DMS53 treated with DMSO at 0.1 percent for 48 hours (cell line): ENCODE results near the gene SLC16A2.

Source experiments
- DNase-seq: peaks from one replicate; lab custom pipeline; 2025; ENCODE audit not compliant: unreplicated experiment; lab: John Stamatoyannopoulos, UW

SLC16A2 gene

DNA sequence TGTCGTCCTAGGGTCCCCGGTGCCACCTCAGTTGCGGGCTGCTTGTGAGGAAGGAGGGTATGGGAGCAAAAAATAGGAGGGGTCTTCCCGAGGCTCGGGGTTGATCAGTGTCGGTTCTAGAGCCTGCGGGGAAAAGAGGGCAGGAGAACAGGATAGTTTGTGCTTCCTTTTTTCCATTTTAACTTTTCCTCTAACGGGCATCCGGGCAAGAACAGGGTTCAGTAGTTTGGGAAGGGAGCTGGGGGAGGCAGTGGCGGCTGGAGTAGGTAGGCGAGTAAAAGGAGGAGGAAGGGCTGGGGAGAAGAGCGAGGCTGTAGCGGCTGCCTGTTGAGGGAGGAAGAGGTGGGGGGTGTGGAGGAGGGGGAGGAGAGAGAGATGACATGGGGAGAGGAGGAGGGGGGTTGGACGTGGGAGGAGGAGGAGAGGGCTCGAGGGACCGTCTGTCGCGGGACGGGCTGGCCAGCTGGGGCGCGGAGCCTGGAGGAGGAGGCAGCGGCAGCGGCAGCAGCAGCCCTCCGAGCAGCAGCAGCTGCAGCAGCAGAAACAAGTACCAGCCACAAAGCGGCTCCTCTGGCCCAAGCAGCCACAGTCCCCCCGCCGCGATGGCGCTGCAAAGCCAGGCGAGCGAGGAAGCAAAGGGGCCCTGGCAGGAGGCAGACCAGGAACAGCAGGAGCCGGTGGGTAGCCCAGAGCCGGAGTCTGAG lies at the start of gene SLC16A2:
Gene SLC16A2 (plus strand): TSS at position 458 of the 704 bp plus-strand sequence. CDS start 145 bp downstream, at position 603.
- DNase-seq: peak; percentile 58

DNA sequence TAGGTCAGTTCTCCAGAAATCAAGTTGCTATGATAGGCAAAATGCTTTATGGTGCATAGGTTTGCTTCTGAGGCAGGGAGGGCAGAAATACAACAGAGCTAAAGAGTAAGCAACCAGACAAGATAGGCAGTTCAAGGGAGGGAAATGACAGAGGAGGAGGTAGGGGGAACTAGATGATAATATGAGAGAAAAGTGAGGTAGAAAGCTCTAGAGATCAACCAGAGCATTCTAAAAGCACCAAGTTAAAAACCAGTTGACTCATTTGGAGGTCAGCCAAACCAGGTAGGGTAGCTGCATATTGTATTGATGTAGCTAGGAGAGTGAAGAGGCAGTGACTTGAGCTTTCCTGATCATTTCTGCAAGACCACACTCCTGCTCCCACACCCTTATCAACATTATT lies 49.0 kb upstream of the SLC16A2 start:
- no peak for DNase-seq

DNA sequence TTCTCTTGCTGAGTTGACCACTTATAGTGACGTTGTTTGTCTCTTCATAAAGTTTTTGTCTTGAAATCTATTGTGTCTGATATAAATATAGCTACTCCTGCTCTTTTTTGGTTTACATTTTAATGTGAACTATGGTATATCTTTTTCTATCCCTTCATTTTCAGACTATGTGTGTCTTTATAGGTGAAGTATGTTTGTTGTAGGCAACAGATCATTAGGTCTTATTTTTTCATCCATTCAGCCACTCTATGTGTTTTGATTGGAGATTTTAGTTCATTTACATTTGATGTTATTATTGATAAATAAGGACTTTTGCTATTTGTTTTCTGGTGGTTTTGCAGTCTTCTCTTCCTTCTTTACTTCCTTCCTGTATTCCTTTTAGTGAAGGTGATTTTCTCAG lies 44.0 kb upstream of the SLC16A2 start:
- no peak for DNase-seq

DNA sequence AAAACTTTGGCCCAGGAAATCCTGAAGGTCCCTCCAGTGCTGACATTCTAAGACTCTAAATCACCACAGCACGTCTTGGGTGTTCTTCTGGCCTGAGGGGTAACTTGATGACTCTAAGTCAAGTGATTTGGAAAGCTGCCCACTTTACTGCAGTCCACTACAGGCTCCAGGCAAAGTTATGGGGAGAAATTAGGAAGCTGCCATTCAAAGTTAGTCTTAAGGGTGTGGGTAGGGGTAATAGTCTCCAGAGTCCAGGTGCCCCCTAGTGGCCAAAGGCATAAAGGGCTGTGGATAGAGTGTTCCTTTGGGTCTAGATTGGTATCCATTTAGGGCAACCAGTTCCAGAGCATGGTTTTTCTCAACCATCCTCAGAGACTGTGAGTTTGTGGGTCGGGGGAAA lies 38.7 kb upstream of the SLC16A2 start:
- peak; percentile 33 for DNase-seq

DNA sequence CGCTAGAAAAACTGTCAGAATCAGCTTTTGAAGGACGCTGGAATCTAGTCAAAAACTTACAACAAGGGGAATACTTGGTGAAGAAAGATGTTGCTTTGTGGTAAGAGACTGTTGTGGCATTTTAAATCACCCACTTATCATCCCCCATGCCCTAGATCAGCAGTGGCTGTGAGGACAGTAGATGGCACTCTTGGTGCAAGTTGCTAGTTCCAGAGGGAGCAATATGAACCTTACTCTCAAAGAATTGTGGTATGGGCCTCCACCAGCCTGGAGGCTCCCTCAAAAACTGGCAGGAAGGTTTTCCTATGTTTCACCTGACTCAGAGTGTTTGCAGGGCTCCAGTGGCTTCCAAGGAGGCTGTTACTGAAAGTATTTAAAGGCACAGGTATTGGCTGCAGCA lies 37.7 kb upstream of the SLC16A2 start:
- DNase-seq: peak; percentile 37

DNA sequence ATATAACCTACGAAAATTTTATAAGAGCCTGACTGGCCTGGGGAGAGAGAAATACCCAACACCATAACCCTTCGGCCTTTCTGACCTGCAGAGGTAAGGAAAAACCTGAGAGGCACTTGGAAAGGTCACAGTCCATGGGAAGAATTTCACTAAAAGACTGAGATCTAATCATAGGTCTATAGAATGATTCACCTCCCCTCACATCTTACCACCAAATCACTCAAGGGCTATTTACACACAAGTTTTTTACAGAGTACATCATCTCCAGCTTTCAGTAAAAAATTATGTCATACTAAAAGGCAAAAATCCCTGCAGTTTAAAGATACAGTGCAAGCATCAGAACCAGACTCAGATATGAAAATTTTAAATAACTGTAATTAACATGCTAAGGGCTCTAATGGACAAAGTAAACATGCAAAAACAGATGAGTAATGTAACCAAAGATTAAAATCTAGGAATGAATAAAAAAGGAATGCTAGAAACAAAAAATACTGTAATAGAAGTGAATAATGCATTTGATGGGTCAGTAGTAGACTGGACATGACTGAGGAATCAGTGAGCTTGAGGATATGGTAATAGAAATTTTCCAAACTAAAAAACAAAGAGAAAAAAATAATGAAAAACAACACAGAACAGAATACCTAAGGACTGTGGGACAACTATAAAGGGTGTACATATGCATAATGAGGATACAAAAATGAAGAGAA lies 32.1 kb upstream of the SLC16A2 start:
- no peak for DNase-seq

DNA sequence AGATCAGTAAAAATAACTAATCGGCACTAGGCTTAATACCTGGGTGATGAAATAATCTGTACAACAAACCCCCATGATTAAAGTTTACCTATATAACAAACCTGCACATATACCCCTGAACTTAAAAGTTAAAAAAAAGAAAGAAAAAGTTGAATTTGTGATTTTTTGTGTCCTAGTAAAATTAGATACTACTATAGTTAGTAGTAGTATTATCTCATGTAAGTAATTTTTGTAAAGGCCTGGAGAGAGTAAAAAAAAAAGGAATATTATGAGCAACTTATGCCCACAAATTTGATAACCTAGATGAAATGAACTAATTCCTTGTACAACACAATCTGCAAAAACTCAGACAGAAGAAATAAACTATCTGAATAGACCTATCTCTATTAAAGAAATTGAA lies 25.7 kb upstream of the SLC16A2 start:
- DNase-seq: no peak

DNA sequence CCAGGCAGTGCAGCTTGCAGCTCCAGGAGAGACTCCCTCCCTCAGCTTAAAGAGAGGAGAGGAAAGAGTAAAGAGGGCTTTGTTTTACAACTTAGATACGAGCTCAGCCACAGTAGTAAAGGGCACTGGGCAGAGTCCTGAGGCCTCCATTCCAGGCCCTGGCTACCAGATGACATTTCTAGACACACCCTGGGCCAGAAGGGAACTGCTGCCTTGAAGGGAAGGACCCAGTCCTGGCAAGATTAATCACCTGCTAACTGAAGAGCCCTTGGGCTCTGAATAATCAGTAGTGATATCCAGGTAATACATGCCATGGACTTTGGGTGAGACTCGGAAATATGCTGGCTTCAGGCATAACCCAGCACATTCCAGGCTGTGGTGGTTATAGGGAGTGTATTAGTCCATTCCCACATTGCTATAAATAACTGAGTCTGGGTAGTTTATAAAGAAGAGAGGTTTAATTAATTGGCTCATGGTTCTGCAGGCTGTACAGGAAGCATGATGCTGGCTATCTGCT lies 15.3 kb upstream of the SLC16A2 start:
- no peak for DNase-seq

DNA sequence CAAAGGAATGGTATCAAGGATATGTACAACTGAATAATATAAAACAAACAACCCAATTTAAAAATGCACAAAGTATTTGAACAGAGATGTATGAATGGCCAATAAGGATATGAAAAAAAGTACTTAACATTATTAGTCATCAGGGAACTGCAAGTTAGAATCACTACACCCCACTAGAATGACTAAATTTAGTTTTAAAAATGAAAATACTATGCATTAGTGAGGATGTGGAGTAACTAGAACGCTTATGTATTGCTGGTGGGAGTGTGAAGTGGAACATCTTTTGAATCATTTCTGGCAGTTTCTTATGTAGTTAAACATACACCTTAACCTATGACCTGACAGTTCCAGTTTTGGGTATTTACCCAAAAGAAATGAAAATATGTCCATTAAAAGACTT lies 13.0 kb upstream of the SLC16A2 start:
- DNase-seq: no peak

DNA sequence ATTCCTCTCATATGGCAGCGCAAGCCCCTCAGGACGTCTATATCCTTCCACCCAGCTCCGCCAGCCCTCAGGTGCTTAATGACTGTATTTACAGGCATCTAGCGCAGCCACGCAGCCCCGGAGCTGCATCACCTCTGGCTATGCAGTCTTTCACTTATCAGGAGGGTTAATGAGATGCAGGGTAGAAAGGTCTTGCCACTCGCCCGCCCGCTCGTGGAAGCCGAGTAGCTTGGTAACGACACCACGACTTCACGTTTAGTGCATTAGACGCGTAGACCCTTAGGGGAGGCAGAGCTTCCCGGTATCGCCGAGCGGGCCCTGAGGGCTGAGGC lies 1.5 kb upstream of the SLC16A2 start:
- no peak for DNase-seq

DNA sequence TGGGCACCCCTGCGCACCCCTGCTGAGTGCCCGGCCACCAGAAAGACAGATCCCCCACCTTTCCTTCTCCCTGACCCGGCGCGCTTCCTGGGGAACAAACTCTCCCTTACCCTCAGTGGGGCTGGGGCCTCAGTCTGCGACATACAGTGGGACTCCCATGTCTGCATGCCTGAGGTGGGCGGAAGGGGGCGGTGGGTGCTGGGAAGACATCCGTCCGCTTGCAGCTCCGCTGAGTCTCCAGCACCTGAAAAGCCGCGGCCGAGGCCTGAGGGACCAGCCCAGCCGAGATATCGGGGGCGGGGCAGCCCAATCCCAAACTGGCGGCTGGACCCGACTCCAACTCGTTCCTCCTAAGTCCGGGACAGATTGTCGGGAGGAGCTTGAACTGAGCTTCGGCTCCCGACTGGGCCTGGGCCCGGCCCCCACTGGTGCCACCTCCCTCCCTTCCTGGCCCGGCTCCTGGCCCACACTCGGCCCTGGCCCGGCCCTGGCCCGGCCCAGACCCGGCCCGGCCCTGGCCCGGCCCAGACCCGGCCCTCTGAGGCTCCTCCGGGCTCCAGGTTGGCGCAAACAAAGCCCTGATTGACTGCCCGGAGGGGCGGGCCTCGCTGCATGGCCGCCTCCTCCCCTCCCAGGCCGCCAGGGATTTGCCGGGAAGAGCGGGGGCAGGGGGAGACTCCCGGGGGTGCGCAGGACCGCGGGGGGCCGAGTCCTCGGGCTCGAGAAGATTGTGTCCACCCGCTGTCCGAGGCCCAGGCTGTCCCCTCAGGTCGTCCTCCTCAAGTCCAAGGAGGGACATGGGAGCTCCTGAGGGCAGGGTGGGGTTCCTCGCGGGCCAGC lies 877 bp upstream of the SLC16A2 start:
- DNase-seq: no peak

DNA sequence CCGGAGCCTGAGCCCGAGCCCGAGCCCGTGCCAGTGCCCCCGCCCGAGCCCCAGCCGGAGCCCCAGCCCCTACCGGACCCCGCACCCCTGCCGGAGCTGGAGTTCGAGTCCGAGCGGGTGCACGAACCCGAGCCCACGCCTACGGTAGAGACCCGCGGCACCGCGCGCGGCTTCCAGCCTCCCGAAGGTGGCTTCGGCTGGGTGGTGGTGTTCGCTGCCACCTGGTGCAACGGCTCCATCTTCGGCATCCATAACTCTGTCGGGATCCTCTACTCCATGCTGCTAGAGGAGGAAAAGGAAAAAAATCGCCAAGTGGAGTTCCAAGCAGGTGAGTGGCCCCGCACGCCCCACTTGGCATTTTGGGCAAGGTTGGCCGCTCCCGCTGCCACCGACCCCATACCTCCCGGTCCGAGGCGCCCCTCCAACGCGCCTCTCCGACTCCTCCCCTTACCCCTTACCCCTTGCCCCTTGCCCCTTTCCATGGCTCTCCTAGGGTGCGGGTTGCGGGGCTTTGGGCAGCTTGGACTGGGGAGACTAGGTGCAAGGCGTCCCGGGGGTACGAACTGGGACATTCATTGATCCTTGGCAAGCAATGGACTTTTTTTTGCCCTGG lies 553 bp downstream of the SLC16A2 start:
- DNase-seq: no peak

DNA sequence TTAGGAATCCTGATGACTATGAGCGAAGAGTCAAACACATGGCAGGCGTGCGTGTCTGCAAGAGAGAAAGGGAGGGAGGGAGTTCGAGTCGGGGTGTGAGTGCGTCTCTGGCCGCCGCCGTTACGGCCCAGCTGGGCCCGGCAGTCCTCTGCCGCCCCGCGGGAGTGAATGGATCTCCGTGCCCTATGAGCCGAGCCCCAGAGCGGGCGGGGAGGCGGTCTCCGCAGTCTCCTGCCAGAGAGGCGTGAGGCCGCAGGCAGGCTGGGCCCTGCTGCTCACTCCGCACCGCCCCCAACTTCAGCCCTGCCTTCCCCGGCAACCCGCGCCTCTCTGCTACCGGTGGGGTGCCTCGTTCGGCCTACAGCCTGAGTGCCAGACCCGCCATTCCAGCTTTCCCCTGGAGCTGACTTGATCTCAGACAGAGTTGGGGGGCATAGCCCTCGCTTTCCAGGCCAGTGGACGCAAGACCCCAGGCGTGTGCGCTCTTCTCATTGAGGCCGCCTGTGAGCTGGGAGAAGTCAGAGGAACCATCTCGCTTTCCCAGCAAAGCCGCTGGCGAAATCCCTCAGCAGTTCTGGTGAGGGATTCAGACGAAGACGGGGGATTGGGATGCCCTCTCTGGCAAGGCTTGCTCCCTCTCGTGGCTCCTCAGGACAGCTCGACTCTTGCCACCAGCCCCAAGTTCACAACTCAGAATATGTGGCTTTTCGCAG lies 1.4 kb downstream of the SLC16A2 start:
- DNase-seq: no peak

DNA sequence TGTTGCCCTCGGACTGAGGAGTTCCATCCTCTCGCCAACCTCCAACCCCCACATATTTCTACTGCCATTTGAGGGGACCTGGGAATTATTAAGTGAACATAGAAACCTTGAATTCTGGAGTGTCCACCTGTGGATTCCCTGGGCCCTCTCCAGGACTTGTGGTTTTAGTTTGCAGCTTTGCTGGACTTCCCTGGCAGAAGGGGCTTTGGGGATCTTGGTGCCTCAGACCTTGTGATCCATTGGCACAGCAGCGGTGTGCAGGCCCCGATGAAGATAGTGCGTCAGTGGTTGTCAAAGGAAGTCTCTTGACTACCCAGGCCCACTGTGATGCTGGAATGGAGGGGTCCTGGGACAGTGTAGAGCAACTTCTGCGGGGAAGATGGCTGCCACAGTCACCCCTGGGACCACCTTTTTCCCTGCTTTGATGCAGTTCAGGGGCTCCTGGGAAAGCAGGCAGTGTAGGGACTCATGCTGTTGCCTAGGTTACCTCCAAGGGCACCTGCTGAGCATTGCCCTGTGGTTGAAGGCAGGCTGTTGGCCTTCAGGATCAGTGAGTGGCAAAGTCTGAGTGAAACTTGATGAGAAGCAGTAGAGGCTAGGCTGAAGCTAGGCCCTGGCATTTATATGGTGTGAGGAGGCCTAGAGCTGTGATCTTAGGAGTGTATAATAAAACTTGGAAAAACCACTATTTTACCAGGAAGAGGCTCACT lies 2.2 kb downstream of the SLC16A2 start:
- DNase-seq: no peak

DNA sequence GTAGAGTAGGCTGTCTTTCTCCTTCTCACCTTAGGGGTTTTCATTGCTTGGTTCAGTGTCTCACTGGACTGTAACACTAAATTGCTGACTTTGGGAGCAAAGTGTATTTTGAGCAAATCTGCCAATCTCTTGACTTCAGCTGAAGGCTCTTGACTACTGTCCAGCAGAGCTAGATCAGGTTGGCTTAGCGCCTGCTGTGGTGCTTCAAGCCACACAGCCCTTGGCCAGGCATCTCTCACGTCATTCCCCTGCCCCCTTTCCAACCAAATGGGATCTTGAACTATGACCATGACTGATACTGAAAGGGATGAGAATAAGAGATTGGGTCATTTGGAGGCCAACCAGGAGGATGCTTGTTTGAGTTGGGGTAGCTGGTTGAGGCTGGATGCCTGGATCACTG lies 4.8 kb downstream of the SLC16A2 start:
- DNase-seq: no peak

DNA sequence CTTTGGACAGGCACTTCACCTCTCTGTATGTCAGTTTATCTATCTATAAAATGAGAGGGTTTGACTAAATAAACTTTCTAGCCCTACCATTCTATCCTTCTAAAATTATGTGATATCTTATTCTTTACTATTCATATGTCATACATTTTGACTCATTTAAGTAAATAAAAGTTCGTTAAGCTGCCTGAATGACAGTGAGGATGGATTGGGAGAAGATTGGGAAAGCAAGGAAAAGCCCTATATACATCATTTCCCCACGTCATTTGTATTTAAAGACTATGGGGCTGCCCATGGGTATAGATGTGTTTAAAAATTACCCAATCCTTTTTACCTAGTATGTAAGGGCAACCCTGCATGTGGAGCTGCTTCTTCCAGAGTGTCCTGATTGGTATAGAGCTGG lies 5.3 kb downstream of the SLC16A2 start:
- DNase-seq: no peak

DNA sequence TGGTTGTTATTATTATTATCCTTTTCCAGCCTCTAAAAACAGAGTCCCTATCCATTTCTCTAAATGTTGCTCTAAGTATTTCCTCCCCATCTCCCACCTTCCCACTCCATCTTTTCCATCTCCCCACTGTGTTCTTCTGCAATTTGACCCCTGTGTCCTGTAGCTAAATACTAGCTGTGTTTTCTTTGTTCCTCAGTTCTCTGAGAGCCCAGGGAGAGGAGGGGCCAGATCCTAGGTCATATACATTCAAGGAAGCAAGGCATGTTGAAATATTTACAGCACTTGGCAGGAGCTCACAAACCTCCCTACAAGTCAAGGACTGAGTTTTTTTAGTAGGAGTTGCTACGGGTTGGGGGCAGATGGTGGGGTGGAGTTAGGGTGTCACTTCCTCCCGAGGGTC lies 10.5 kb downstream of the SLC16A2 start:
- no peak for DNase-seq

DNA sequence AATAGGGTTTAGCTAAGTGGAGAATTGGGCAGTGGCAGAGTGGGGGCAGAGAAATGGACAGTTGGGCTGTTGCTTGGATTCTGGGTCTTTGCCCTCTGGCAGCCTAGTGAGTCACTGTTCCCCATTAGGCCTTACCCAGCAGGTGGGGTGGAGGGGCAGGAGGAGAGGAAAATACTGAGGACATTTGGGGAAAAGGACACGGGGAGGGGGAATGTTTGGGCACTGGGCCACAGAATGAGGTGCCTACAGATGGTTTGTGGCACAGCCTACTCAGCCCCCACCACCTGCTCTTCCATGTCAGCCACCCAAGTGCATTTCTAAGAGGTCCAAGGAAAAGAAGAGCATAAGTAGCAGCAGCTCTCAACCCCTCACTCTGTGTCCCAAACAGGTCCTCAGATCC lies 13.0 kb downstream of the SLC16A2 start:
- no peak for DNase-seq

DNA sequence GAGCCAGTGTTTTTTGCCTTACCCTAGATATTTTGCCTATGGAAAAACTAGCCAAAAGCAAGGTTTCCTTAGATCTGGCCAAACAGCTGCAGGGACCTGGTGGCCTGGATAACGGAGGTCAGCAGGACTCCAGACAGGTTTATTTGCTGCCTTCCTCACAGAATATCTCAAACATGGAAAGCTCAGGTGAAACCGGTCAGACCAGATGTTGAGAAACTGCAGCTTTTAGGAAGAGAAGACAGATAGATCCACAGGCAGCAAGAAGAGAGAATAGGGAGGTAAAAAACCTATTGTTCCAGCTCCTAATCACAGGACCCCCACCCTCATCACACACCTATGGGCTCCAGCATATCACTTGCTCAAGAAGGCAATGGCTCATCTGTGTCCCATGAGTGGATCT lies 16.2 kb downstream of the SLC16A2 start:
- DNase-seq: no peak

DNA sequence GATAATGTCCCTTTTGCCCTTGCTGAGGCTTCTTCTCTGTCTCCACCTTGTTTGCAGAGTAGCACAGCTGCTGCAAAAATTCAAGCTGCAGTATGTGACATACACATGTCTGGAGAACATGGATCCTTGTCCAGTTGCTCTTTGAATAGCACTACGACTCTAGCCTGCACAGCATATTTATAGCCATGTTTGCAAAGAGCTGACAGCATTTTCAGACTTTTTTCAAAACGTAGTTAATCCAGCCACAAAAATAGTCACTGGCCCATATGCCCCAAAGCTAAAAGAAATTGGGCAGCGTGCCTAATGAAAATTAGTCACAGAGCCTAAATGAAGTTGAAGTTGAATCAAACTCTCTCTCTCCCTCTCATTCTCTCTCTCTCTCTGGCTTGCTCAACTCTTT lies 17.5 kb downstream of the SLC16A2 start:
- DNase-seq: no peak
